CD4-positive, alpha-beta T cell (primary cell): ENCODE results near the gene TJP1. TPM values are rescaled to one million over a fixed set of nuclear protein-coding genes. Genes with fewer than 3 reads are reported as not detected.

Experiments
- ATAC-seq: fragments of 200-7000 bp; cut with Tn5 transposase; one replicate; pipeline ENCODE4 v1.10.0; 2022; ENCODE audit warnings: mild to moderate bottlenecking; ENCODE audit not compliant: poor library complexity
- CTCF ChIA-PET: fragments of 350-600 bp; sonication (Branson Sonifier 250); formaldehyde crosslinking; loops from one replicate; lab custom pipeline; 2021; ENCODE audit warnings: antibody characterized with exemption, inconsistent platforms; lab: Charles Lee
- POLR2A ChIA-PET: fragments of 350-600 bp; sonication (Branson Sonifier 250); formaldehyde crosslinking; loops from one replicate; lab custom pipeline; 2021; ENCODE audit warnings: antibody characterized with exemption, inconsistent platforms; lab: Charles Lee
- DNase-seq, 14 experiments: peaks; one replicate each; pipeline ENCODE4 v3.0.0-alpha.2; 2013 to 2020; ENCODE audit warnings: mixed read lengths in 2 of 14
- H3K27ac ChIP-seq, 2 donors: one replicate each; pipeline versions ENCODE4 v1.5.1 to v1.7.0; 2013; ENCODE audit warnings: low read length in 2 of 2, low read depth in 1 of 2, mild to moderate bottlenecking in 1 of 2
- H3K27me3 ChIP-seq, 2 experiments: 1 replicate in 1 of 2; 2 replicates in 1 of 2; pipeline versions ENCODE4 v1.6.1 to v1.7.0; 2013; ENCODE audit warnings: low read length in 2 of 2, control low read depth in 1 of 2, mild to moderate bottlenecking in 1 of 2, moderate library complexity in 1 of 2; ENCODE audit not compliant: insufficient read depth in 2 of 2, control insufficient read depth in 1 of 2
- H3K36me3 ChIP-seq: one replicate; pipeline ENCODE4 v1.6.1; 2013; ENCODE audit warnings: low read length, control low read depth; ENCODE audit not compliant: insufficient read depth
- H3K4me1 ChIP-seq: one replicate; pipeline ENCODE4 v1.6.1; 2013; ENCODE audit warnings: low read length, control low read depth; ENCODE audit not compliant: insufficient read depth
- H3K4me3 ChIP-seq: one replicate; pipeline ENCODE4 v1.5.1; 2013; ENCODE audit warnings: mild to moderate bottlenecking, low read length, moderate library complexity
- H3K9me3 ChIP-seq, 2 experiments: 1 replicate in 1 of 2; 2 replicates in 1 of 2; pipeline versions ENCODE4 v1.6.1 to v1.7.0; 2013; ENCODE audit warnings: low read length in 2 of 2, mild to moderate bottlenecking in 2 of 2, control low read depth in 1 of 2, moderate library complexity in 1 of 2; ENCODE audit not compliant: control insufficient read depth in 1 of 2, insufficient read depth in 1 of 2
- H3K27ac Mint-ChIP-seq: one replicate; pipeline ENCODE4 v1.8.0; 2020; ENCODE audit warnings: mixed read lengths
- H3K27me3 Mint-ChIP-seq: one replicate; pipeline ENCODE4 v1.8.0; 2021; ENCODE audit warnings: mixed read lengths
- H3K36me3 Mint-ChIP-seq: one replicate; pipeline ENCODE4 v1.8.0; 2021; ENCODE audit warnings: low read depth, mixed read lengths
- H3K4me1 Mint-ChIP-seq: one replicate; pipeline ENCODE4 v1.8.0; 2021; ENCODE audit warnings: low read depth, mixed read lengths
- H3K4me3 Mint-ChIP-seq: one replicate; pipeline ENCODE4 v1.8.0; 2020; ENCODE audit warnings: mild to moderate bottlenecking, mixed read lengths
- H3K9me3 Mint-ChIP-seq: one replicate; pipeline ENCODE4 v1.8.0; 2020; ENCODE audit warnings: mixed read lengths
- intact Hi-C, 2 experiments: fragments of 100-400 bp; cut with DNase I in 1 of 2; cut with micrococcal nuclease in 1 of 2; formaldehyde crosslinking; loops; one replicate each; pipeline versions ENCODE4 v1.15.1 to v1.9.0; 2023 to 2025; cut with DNase I, micrococcal nuclease
- total RNA-seq, 174 experiments: library from RNA in 2 of 174; stranded (reverse) in 2 of 174; gene quantifications; one replicate each; pipeline ENCODE4 v1.2.3 and lab custom pipeline; 2021 to 2026
- TF ChIP-seq, protein P1 (sequence below): fragments of 200-600 bp; IDR thresholded peaks from one replicate; pipeline ENCODE4 v1.8.0; 2022; ENCODE audit warnings: antibody characterized with exemption, mild to moderate bottlenecking

The TJP1 gene
- total RNA-seq, 2 experiments from 2014 or later = not detected

DNA sequence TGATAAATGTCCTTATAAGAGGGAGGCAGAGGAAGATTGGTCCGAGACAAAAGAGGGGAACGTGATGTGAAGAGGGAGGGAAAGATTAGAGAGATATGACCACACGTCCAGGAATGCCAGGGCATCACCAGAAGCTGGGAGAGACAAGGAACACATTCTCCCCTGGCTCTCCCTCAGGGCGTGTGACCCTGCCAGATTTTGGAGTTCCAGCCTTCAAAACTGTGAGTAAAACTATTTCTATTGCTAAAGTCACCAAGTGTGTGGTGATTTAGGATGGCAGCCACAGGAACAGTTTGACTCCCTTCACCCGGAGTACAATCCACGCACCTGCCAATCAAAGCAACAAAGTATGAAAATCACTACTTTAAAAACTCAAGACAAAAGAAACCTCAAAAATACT, 32.1 kb upstream of the TJP1 start:
- Mint-ChIP-seq H3K27me3 (peaks cover 27% of the 10 kb centered on the region), H3K4me3 (no peak overlapping the region), H3K9me3 (peaks cover 5% of the 10 kb centered on the region), H3K27ac (no peak overlapping the region), H3K36me3 (no peaks in the 10 kb centered on the region), H3K4me1 (no peaks in the 10 kb centered on the region)
- intact Hi-C loops = no loop called here
- H3K27ac ChIP-seq = no peak overlapping the region
- H3K36me3 ChIP-seq = no peaks in the 10 kb centered on the region
- peaks cover 0 to 19% of the 10 kb centered on the region in 2 experiments for H3K9me3 ChIP-seq
- H3K4me3 ChIP-seq = no peak overlapping the region
- TF ChIP-seq, protein P1, sequence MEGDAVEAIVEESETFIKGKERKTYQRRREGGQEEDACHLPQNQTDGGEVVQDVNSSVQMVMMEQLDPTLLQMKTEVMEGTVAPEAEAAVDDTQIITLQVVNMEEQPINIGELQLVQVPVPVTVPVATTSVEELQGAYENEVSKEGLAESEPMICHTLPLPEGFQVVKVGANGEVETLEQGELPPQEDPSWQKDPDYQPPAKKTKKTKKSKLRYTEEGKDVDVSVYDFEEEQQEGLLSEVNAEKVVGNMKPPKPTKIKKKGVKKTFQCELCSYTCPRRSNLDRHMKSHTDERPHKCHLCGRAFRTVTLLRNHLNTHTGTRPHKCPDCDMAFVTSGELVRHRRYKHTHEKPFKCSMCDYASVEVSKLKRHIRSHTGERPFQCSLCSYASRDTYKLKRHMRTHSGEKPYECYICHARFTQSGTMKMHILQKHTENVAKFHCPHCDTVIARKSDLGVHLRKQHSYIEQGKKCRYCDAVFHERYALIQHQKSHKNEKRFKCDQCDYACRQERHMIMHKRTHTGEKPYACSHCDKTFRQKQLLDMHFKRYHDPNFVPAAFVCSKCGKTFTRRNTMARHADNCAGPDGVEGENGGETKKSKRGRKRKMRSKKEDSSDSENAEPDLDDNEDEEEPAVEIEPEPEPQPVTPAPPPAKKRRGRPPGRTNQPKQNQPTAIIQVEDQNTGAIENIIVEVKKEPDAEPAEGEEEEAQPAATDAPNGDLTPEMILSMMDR = no peak
- no peaks in the 10 kb centered on the region for H3K4me1 ChIP-seq
- CTCF ChIA-PET = no interaction called here
- DNase-seq (no peak), ATAC-seq (no peak)
- POLR2A ChIA-PET = no interaction called here
- H3K27me3 ChIP-seq = peaks cover 0 to 3% of the 10 kb centered on the region in 2 experiments

DNA sequence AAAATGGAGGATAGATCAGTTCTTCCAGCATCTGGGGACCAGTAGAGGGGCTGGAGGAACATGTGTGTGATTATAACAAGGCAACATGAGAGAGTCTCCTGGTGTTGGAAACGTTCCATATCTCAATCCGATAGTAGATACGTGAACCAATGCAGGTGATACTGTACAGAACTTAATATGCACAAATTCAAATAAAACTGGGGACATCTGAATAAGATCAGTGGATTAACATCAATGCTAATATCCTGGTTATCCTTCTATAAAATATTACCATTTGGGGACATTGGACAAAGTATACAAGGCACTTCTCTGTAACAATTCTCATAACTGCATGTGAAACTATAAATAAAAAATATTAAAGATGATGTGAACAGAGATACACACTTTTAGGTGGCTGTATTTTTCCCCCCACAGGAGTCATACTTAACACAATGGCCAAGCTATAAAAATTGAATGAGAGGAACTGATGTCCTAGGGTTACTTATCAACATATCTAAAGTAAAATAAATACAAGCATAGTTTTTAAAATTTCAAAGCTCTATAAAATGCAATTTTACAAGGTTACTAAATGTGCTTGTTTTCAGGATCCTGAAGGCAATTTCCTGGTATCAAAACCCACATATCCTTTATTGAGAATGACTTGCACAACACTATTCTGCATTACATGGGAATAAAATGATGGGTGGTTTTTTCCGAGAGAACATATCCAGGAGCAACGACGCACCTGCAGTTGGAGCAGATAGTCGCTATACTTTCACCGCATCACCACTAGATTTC, 31.1 kb upstream of the TJP1 start:
- TF ChIP-seq, protein P1 = no peak
- Histone ChIP-seq H3K9me3 (peaks cover 0 to 23% of the 10 kb centered on the region in 2 experiments), H3K36me3 (no peaks in the 10 kb centered on the region), H3K4me1 (no peaks in the 10 kb centered on the region), H3K27me3 (peaks cover 0 to 3% of the 10 kb centered on the region in 2 experiments), H3K27ac (no peak overlapping the region), H3K4me3 (no peak overlapping the region)
- intact Hi-C loops = no loop called here
- Mint-ChIP-seq H3K4me3 (no peak overlapping the region), H3K9me3 (peaks cover 5% of the 10 kb centered on the region), H3K4me1 (no peaks in the 10 kb centered on the region), H3K27me3 (peaks cover 25% of the 10 kb centered on the region), H3K27ac (no peak overlapping the region), H3K36me3 (no peaks in the 10 kb centered on the region)
- ATAC-seq (no peak), DNase-seq (no peak)
- ChIA-PET POLR2A (no interaction called here), CTCF (no interaction called here)

GRCh38 chr15:29852201-29852600, 29.9 kb upstream of the TJP1 start:
- H3K36me3 Mint-ChIP-seq = no peaks in the 10 kb centered on the region

More at GRCh38 chr15:29852201-29852600, 29.9 kb upstream of the TJP1 start:
- H3K27ac ChIP-seq = no peak overlapping the region
- intact Hi-C loops = no loop called here
- no peak overlapping the region for H3K27ac Mint-ChIP-seq
- DNase-seq = no peak
- no peaks in the 10 kb centered on the region for H3K4me1 Mint-ChIP-seq
- ChIA-PET CTCF (no interaction called here), POLR2A (no interaction called here)
- H3K36me3 ChIP-seq = no peaks in the 10 kb centered on the region
- H3K27me3 ChIP-seq = peaks cover 0 to 3% of the 10 kb centered on the region in 2 experiments
- H3K27me3 Mint-ChIP-seq = peaks cover 30% of the 10 kb centered on the region
- ATAC-seq = no peak
- peaks cover 9% of the 10 kb centered on the region for H3K9me3 Mint-ChIP-seq
- TF ChIP-seq, protein P1 = no peak
- H3K4me1 ChIP-seq = no peaks in the 10 kb centered on the region
- H3K4me3 Mint-ChIP-seq = no peak overlapping the region
- no peak overlapping the region for H3K4me3 ChIP-seq
- peaks cover 5 to 29% of the 10 kb centered on the region in 2 experiments for H3K9me3 ChIP-seq
